Smooth muscle cell of trachea (primary cell): Measurements from ENCODE around the gene ZNF835. TPM values are rescaled to one million over a fixed set of nuclear protein-coding genes. Genes with fewer than 3 reads are reported as not detected.

ENCODE experiments used
- total RNA-seq: library from RNA; depleted of rRNA; stranded (reverse); fragments of >200 nt; gene quantifications from 2 replicates; pipeline ENCODE4 v1.2.1, GENCODE V29; 2014

ZNF835 gene
- total RNA-seq, result 0.15 and 1.2 TPM in 2 replicates

DNA sequence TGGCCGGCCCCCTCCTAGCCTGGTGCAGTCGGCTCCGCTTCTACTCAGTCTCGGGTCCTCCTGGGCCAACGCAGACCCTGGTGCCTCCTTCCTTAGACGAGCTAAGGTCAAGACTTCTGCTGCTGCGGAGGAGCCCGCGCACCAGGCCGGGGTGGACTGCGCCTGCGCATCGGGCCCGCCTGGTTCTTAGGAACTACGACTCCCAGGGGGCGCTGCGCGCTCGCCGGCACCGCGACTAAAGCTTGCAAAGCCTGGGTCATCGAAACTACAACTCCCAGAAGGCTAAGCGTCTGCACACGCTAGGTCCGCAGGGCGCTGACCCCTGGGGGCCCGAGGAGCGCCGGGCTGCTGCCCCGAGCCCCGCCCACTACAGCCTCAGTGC is at the start of gene ZNF835:
TSS of gene ZNF835 (minus strand) at position 145 of the 382 bp plus-strand sequence. CDS start 6,559 bp downstream, outside the sequence.

DNA sequence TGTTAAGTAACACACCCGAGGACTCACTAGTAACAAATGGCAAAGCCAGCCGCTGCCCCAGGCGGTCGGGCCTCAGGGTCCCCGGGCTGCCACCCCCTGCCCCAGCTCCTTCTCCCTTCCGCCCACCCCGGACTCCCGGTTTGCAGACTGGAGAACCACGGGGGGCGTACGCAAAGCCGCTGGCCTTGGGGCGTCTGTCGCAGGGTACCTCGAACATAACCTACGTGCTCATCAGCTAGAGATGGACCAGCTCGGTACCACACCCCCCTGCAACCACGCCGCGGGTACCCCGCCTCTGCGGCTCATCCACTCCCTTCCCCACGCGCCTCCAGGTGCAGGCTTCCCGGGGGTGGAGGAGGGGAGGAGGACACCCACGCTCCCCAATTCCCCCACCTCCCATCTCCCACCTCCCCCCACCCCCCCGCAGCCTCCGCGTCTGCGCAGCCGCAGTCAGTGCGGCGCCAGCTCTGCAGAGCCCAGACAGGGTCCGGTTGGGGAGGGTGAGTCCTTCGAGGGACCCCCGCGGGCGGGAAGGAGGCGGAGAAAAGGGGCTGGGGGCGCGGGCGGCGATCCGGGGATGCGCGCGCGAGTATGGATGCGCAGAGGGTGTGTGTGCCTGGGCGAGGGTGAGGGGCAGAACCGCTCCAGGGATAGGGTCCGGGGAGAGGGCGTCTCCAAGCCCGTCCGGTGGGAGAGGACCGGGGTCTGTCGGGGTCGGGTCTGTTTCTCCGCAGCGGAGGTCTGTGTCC is 28.7 kb downstream of the ZNF835 start, which contains the start of gene SMIM17:
TSS of gene SMIM17 (plus strand) at position 449 of the 749 bp plus-strand sequence. CDS start 2,509 bp downstream, outside the sequence.

Other genes starting within 250 kb of the ZNF835 start
- 3.9 and 7.6 TPM in 2 replicates for gene ZNF667, start 194.4 kb downstream of the ZNF835 start, total RNA-seq
- gene ZNF471, start 163.9 kb downstream of the ZNF835 start, total RNA-seq, result 5.0 and 5.7 TPM in 2 replicates
- 9.9 and 13.1 TPM in 2 replicates for gene ZFP28, start 132.8 kb downstream of the ZNF835 start, total RNA-seq
- 6.4 and 6.9 TPM in 2 replicates for gene ZNF470, start 104.3 kb downstream of the ZNF835 start, total RNA-seq
- 9.4 and 9.5 TPM in 2 replicates for gene ZNF71, start 76.5 kb downstream of the ZNF835 start, total RNA-seq
- gene SMIM17, start 28.6 kb downstream of the ZNF835 start, total RNA-seq, result 0.33 TPM in 1 of 2 replicates, not detected in the other
- 0.29 and 5.0 TPM in 2 replicates for gene PEG3, start 169.0 kb upstream of the ZNF835 start, total RNA-seq
- not detected in 2 replicates for gene ZIM2, start 169.0 kb upstream of the ZNF835 start, total RNA-seq